ENCODE measurements around the gene POLR2I.

GRCh38 chr19:36099166-36099785 lies 15.4 kb downstream of the POLR2I start:
- TF ChIP-seq RORA (CRISPR knock-in tag; IDR thresholded peaks at IDR 0.05) (no peak), PBX3 (CRISPR knock-in tag; IDR thresholded peaks at IDR 0.05; ENCODE audit: borderline replicate concordance) (no peak), CTCF (CRISPR knock-in tag; IDR thresholded peaks at IDR 0.05) (no peak), CEBPB (IDR thresholded peaks at IDR 0.05; ENCODE audit: borderline replicate concordance, low read depth, low read length) (no peak), TCF7 (IDR thresholded peaks at IDR 0.05; ENCODE audit: low read depth) (no peak)
